ENCODE results near the gene ZYX. TPM values are rescaled to one million over a fixed set of nuclear protein-coding genes. Genes with fewer than 3 reads are reported as not detected.
"Not testable (repeated sequence)": the region's sequence is repeated elsewhere in the genome, so short reads cannot be mapped to it uniquely, and the experiment has no call there.

The ZYX gene
- total RNA-seq, 1 donor from 2014 or later = 9.4 TPM

- no peak for DNase-seq
Observed at GRCh38 chr7:143384661-143385631, 3.8 kb downstream of the ZYX start.

GRCh38 chr7:143385891-143386781, 5.0 kb downstream of the ZYX start:
- DNase-seq = no peak

GRCh38 chr7:143387156-143387975, 6.2 kb downstream of the ZYX start:
- no peak for DNase-seq

GRCh38 chr7:143388051-143388450, 6.9 kb downstream of the ZYX start:
- DNase-seq = no peak

- DNase-seq = no peak
Observed at GRCh38 chr7:143388491-143389101, 7.5 kb downstream of the ZYX start.

GRCh38 chr7:143389316-143390103, 8.4 kb downstream of the ZYX start:
- no peak for DNase-seq

GRCh38 chr7:143390104-143390772, 9.1 kb downstream of the ZYX start:
- DNase-seq = no peak

- no peak for DNase-seq
Observed at GRCh38 chr7:143390773-143391317, 9.7 kb downstream of the ZYX start.

GRCh38 chr7:143391462-143392404, 10.6 kb downstream of the ZYX start:
- DNase-seq = no peak

GRCh38 chr7:143392427-143392826, 11.3 kb downstream of the ZYX start:
- not testable (repeated sequence) for DNase-seq

- DNase-seq = no peak
Observed at GRCh38 chr7:143392875-143393266, 11.7 kb downstream of the ZYX start.

GRCh38 chr7:143393267-143394041, 12.3 kb downstream of the ZYX start:
- no peak for DNase-seq

GRCh38 chr7:143394068-143394467, 12.9 kb downstream of the ZYX start:
- no peak for DNase-seq

GRCh38 chr7:143394777-143395176, 13.6 kb downstream of the ZYX start:
- no peak for DNase-seq

GRCh38 chr7:143395187-143396149, 14.3 kb downstream of the ZYX start:
- DNase-seq = no peak

GRCh38 chr7:143396182-143396581, 15.0 kb downstream of the ZYX start:
- no peak for DNase-seq

Data from occipital lobe (tissue), 2 donors.